Fibroblast of villous mesenchyme (primary cell): ENCODE measurements around the gene CNTNAP2. TPM values are rescaled to one million over a fixed set of nuclear protein-coding genes. Genes with fewer than 3 reads are reported as not detected.

ENCODE experiments used
- DNase-seq: peaks from one replicate; pipeline ENCODE4 v3.0.0-alpha.2; 2010; ENCODE audit warnings: low read depth
- H3K4me3 ChIP-seq: 2 replicates; pipeline ENCODE4 v1.5.1; 2011; ENCODE audit warnings: low read depth, mild to moderate bottlenecking, low read length
- CTCF ChIP-seq: IDR thresholded peaks from 2 replicates; pipeline ENCODE4 v1.5.1; 2012; ENCODE audit warnings: low read depth, mild to moderate bottlenecking, low read length; ENCODE audit not compliant: insufficient read depth
- total RNA-seq: library from RNA; depleted of rRNA; stranded (reverse); fragments of >200 nt; gene quantifications from 2 replicates; pipeline ENCODE4 v1.2.3, GENCODE V29; 2012

Gene CNTNAP2
- total RNA-seq, 1 donor, result not detected

DNA sequence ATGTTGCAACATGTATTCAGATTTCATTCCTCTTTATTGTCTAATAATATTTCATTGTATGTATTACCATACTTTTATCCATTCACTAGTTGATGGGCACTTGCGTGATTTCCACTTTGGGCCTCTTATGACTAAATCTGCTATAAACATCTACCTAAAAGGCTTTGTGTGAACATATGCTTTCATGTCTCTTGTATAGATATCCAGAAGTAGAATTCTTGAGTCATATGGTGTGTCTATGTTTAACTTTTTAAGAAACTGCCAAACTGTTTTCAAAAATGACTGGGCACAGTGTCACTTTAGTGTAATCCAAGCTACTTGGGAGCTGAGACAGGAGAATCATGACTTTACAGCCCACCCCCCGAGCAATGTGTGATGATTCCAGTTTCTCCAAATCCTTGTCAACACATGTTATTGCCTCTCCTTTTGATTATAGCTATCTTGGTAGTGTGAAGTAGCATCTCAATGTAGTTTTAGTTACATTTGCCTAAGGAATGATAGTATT is 1855.1 kb downstream of the CNTNAP2 start:
- no peak overlapping the region for H3K4me3 ChIP-seq
- TF ChIP-seq CTCF, result no peak
- DNase-seq, result no peak

DNA sequence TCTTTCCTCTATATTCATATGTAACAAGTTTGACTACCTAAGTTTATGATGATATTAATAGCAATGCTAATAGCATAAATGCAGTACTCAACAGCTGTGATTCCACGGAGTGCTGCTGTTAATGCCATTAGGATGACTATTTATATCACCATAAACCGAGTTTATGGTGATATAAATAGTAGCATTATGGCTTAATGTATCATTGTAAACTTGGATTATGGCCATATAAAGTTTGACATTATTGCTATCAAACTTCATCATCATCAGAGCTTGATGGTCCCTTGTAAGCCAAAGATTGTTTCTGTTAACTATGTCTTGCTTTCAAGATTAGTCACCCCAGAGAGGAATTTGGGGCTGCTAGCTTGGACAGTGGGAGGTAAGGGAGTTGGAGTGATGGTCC is 1861.6 kb downstream of the CNTNAP2 start:
- no peak overlapping the region for H3K4me3 ChIP-seq
- TF ChIP-seq CTCF, result no peak
- DNase-seq, result no peak

GRCh38 chr7:147978651-147979050 is 1862.0 kb downstream of the CNTNAP2 start:
- DNase-seq, result no peak
- no peak overlapping the region for H3K4me3 ChIP-seq
- TF ChIP-seq CTCF, result no peak

DNA sequence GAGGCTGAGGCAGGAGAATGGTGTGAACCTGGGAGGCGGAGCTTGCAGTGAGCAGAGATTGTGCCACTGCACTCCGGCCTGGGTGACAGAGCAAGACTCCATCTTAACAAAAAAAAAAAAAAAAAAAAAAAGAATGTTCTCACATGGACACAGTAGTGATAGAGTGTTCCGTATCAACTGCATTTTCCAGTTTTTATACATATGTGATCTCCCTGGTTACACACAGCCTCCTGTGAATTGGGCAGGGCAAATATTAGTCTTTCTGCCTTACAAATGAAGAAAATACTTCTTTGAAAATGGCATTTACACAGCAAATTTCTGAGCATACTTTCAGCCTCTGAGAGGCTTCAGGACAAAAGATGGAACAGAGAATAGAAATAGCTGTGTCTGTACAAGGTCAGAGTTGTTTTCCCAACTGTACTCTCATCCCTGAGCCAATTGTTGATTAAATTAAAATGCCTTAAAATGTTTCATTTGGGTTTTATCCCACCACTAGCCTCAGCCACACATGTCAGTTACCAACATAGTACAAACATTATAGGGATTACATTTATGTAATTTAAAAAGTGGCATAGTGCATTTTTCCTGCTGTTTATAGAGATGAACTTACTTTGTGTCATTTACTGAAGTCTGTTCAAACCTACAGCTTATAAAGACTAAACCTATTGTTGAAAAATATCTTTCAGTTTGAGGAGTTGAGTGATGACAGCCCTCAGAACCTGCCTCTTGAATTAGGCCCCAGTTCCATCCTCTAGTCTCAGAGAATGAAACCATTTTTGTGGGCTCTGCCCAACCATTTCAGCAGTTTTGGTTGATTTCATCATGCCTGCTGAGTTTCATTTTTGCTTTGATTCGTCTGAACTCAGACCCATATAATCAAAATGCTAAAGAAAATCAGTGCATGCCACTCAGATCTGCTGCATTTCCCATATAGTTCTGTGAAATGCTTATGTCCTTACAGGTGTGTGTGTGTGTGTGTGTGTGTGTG is 1864.5 kb downstream of the CNTNAP2 start:
- no peak for DNase-seq
- no peak overlapping the region for H3K4me3 ChIP-seq

DNA sequence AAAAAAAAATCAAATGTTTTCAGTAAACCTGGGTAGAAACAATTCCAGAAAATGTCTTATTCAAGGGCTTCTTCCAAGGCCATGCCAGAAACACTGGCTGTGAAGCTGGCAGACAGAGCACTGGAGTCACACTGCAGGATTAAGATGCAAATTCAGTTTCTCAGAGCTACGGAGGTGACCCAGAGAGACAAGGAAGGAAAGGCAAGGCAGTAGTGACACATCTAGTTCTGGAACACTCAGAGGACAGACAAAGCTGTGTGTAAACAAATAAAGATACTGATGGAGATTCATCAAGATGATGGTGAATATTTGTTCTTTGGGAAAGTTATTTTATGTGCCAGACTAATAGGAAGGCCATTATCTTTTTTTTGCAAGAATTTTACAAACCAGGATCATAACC is 1865.7 kb downstream of the CNTNAP2 start:
- no peak for DNase-seq
- TF ChIP-seq CTCF, result no peak
- H3K4me3 ChIP-seq, result no peak overlapping the region

More for the DNA sequence above, 1864.5 kb downstream of the CNTNAP2 start:
- TF ChIP-seq CTCF, result no peak

- no peak for DNase-seq
- TF ChIP-seq CTCF, result no peak
- H3K4me3 ChIP-seq, result no peak overlapping the region
Measured at GRCh38 chr7:147984265-147984664, 1867.7 kb downstream of the CNTNAP2 start.
